ENCODE data around the gene IQSEC1. TPM values are rescaled to one million over a fixed set of nuclear protein-coding genes. Genes with fewer than 3 reads are reported as not detected.

Gene IQSEC1
- total RNA-seq: 10.1 and 13.2 TPM in 2 replicates

DNA sequence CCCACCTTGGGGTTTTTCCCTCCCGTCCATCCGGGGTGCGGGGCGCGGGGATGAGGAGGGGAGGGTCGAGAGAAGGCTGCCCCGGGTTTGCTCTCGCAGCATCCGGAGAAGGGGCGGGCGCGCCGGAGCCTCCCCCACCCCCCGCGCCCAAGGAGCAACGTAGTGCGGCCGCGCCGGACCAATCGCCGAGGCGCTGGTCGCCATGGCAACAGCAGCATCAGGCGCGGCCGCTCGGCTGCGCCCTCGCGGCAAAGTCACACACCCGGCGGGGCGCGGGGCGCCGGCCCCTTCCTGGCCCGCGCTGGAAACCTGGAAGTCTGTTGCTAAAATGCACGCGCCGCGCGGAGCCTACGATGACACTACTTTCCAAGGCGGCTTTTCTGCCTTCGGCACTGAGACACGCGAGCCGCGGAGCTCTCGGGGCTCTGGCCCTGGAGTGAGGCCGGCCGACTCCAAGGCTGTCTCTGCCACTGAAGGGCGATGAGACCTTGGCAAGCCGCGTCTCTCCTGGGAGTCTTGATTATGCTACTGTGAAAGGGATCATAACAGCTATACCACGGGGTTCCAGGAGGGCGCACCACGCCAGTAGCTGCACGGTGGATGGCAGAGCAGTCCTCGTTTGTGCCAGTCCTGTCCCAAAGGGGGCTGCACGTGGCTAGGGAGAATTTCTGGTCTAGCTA lies at the start of gene IQSEC1:
IQSEC1 (minus strand) TSS at position 104 of the 680 bp plus-strand sequence. CDS start 415 bp downstream, outside the sequence.

Other genes starting within 250 kb of the IQSEC1 start
- 907 and 2,616 TPM in 2 replicates for gene RPL32, start 231.9 kb downstream of the IQSEC1 start, total RNA-seq

Measured in tracheal epithelial cell (primary cell).